ENCODE results near the gene ANO3.

The ANO3 gene

GRCh38 chr11:26365284-26365683 is 33.4 kb downstream of the ANO3 start:
- Histone ChIP-seq H3K4me1 (ENCODE audit: control insufficient read depth, low read depth, low read length) (no peaks in the 10 kb centered on the region), H3K9ac (ENCODE audit: low read length) (no peak overlapping the region), H3K27ac (ENCODE audit: low read length) (no peak overlapping the region), H3K9me3 (ENCODE audit: control insufficient read depth, low read depth, low read length) (peaks cover 13% of the 10 kb centered on the region), H3K27me3 (ENCODE audit: control insufficient read depth, insufficient read depth, low read length) (no peaks in the 10 kb centered on the region), H3K36me3 (ENCODE audit: control insufficient read depth, low read depth, low read length) (no peaks in the 10 kb centered on the region), H3K4me3 (ENCODE audit: low read length) (no peak overlapping the region)

- no peak overlapping the region for H3K9ac ChIP-seq (ENCODE audit: low read length)
- peaks cover 27% of the 10 kb centered on the region for H3K9me3 ChIP-seq (ENCODE audit: control insufficient read depth, low read depth, low read length)
- H3K4me3 ChIP-seq (ENCODE audit: low read length) = no peak overlapping the region
- H3K27ac ChIP-seq (ENCODE audit: low read length) = no peak overlapping the region
- no peaks in the 10 kb centered on the region for H3K27me3 ChIP-seq (ENCODE audit: control insufficient read depth, insufficient read depth, low read length)
- no peaks in the 10 kb centered on the region for H3K4me1 ChIP-seq (ENCODE audit: control insufficient read depth, low read depth, low read length)
- H3K36me3 ChIP-seq (ENCODE audit: control insufficient read depth, low read depth, low read length) = no peaks in the 10 kb centered on the region
Observed at GRCh38 chr11:26377619-26378018, 45.7 kb downstream of the ANO3 start.

- Histone ChIP-seq H3K36me3 (ENCODE audit: control insufficient read depth, low read depth, low read length) (no peaks in the 10 kb centered on the region), H3K27me3 (ENCODE audit: control insufficient read depth, insufficient read depth, low read length) (no peaks in the 10 kb centered on the region), H3K9me3 (ENCODE audit: control insufficient read depth, low read depth, low read length) (no peaks in the 10 kb centered on the region), H3K4me3 (ENCODE audit: low read length) (no peak overlapping the region), H3K27ac (ENCODE audit: low read length) (no peak overlapping the region), H3K4me1 (ENCODE audit: control insufficient read depth, low read depth, low read length) (no peaks in the 10 kb centered on the region), H3K9ac (ENCODE audit: low read length) (no peak overlapping the region)
Observed at GRCh38 chr11:26399336-26399735, 67.4 kb downstream of the ANO3 start.

- H3K4me3 ChIP-seq (ENCODE audit: low read length) = no peak overlapping the region
- H3K27me3 ChIP-seq (ENCODE audit: control insufficient read depth, insufficient read depth, low read length) = no peaks in the 10 kb centered on the region
- H3K9me3 ChIP-seq (ENCODE audit: control insufficient read depth, low read depth, low read length) = no peaks in the 10 kb centered on the region
- H3K9ac ChIP-seq (ENCODE audit: low read length) = no peak overlapping the region
- H3K4me1 ChIP-seq (ENCODE audit: control insufficient read depth, low read depth, low read length) = no peaks in the 10 kb centered on the region
- H3K27ac ChIP-seq (ENCODE audit: low read length) = no peak overlapping the region
- H3K36me3 ChIP-seq (ENCODE audit: control insufficient read depth, low read depth, low read length) = no peaks in the 10 kb centered on the region
Observed at GRCh38 chr11:26410706-26411366, 78.9 kb downstream of the ANO3 start.

GRCh38 chr11:26412955-26413354 is 81.0 kb downstream of the ANO3 start:
- Histone ChIP-seq H3K4me3 (ENCODE audit: low read length) (no peak overlapping the region), H3K27me3 (ENCODE audit: control insufficient read depth, insufficient read depth, low read length) (no peaks in the 10 kb centered on the region), H3K36me3 (ENCODE audit: control insufficient read depth, low read depth, low read length) (no peaks in the 10 kb centered on the region), H3K9me3 (ENCODE audit: control insufficient read depth, low read depth, low read length) (no peaks in the 10 kb centered on the region), H3K27ac (ENCODE audit: low read length) (no peak overlapping the region), H3K4me1 (ENCODE audit: control insufficient read depth, low read depth, low read length) (no peaks in the 10 kb centered on the region), H3K9ac (ENCODE audit: low read length) (no peak overlapping the region)

GRCh38 chr11:26418386-26418912 is 86.5 kb downstream of the ANO3 start:
- Histone ChIP-seq H3K9me3 (ENCODE audit: control insufficient read depth, low read depth, low read length) (no peaks in the 10 kb centered on the region), H3K36me3 (ENCODE audit: control insufficient read depth, low read depth, low read length) (no peaks in the 10 kb centered on the region), H3K9ac (ENCODE audit: low read length) (no peak overlapping the region), H3K4me1 (ENCODE audit: control insufficient read depth, low read depth, low read length) (peaks cover 3% of the 10 kb centered on the region), H3K27ac (ENCODE audit: low read length) (no peak overlapping the region), H3K4me3 (ENCODE audit: low read length) (no peak overlapping the region), H3K27me3 (ENCODE audit: control insufficient read depth, insufficient read depth, low read length) (no peaks in the 10 kb centered on the region)

GRCh38 chr11:26420331-26420730 is 88.4 kb downstream of the ANO3 start:
- Histone ChIP-seq H3K9me3 (ENCODE audit: control insufficient read depth, low read depth, low read length) (no peaks in the 10 kb centered on the region), H3K36me3 (ENCODE audit: control insufficient read depth, low read depth, low read length) (no peaks in the 10 kb centered on the region), H3K9ac (ENCODE audit: low read length) (no peak overlapping the region), H3K4me1 (ENCODE audit: control insufficient read depth, low read depth, low read length) (peaks cover 3% of the 10 kb centered on the region), H3K27ac (ENCODE audit: low read length) (no peak overlapping the region), H3K4me3 (ENCODE audit: low read length) (no peak overlapping the region), H3K27me3 (ENCODE audit: control insufficient read depth, insufficient read depth, low read length) (no peaks in the 10 kb centered on the region)

- Histone ChIP-seq H3K27me3 (ENCODE audit: control insufficient read depth, insufficient read depth, low read length) (no peaks in the 10 kb centered on the region), H3K9me3 (ENCODE audit: control insufficient read depth, low read depth, low read length) (no peaks in the 10 kb centered on the region), H3K27ac (ENCODE audit: low read length) (no peak overlapping the region), H3K4me3 (ENCODE audit: low read length) (no peak overlapping the region), H3K36me3 (ENCODE audit: control insufficient read depth, low read depth, low read length) (no peaks in the 10 kb centered on the region), H3K4me1 (ENCODE audit: control insufficient read depth, low read depth, low read length) (peaks cover 3% of the 10 kb centered on the region), H3K9ac (ENCODE audit: low read length) (no peak overlapping the region)
Observed at GRCh38 chr11:26424255-26424654, 92.3 kb downstream of the ANO3 start.

GRCh38 chr11:26439854-26440253 is 107.9 kb downstream of the ANO3 start:
- no peak overlapping the region for H3K27ac ChIP-seq (ENCODE audit: low read length)
- H3K9me3 ChIP-seq (ENCODE audit: control insufficient read depth, low read depth, low read length) = no peaks in the 10 kb centered on the region

GRCh38 chr11:26442131-26442530 is 110.2 kb downstream of the ANO3 start:
- Histone ChIP-seq H3K4me3 (ENCODE audit: low read length) (no peak overlapping the region), H3K27ac (ENCODE audit: low read length) (no peak overlapping the region), H3K4me1 (ENCODE audit: control insufficient read depth, low read depth, low read length) (no peaks in the 10 kb centered on the region), H3K27me3 (ENCODE audit: control insufficient read depth, insufficient read depth, low read length) (no peaks in the 10 kb centered on the region), H3K9me3 (ENCODE audit: control insufficient read depth, low read depth, low read length) (no peaks in the 10 kb centered on the region), H3K36me3 (ENCODE audit: control insufficient read depth, low read depth, low read length) (no peaks in the 10 kb centered on the region), H3K9ac (ENCODE audit: low read length) (no peak overlapping the region)

More at GRCh38 chr11:26439854-26440253, 107.9 kb downstream of the ANO3 start:
- Histone ChIP-seq H3K9ac (ENCODE audit: low read length) (no peak overlapping the region), H3K4me1 (ENCODE audit: control insufficient read depth, low read depth, low read length) (no peaks in the 10 kb centered on the region), H3K36me3 (ENCODE audit: control insufficient read depth, low read depth, low read length) (no peaks in the 10 kb centered on the region), H3K4me3 (ENCODE audit: low read length) (no peak overlapping the region), H3K27me3 (ENCODE audit: control insufficient read depth, insufficient read depth, low read length) (no peaks in the 10 kb centered on the region)

- Histone ChIP-seq H3K9me3 (ENCODE audit: control insufficient read depth, low read depth, low read length) (no peaks in the 10 kb centered on the region), H3K9ac (ENCODE audit: low read length) (no peak overlapping the region), H3K36me3 (ENCODE audit: control insufficient read depth, low read depth, low read length) (no peaks in the 10 kb centered on the region), H3K27me3 (ENCODE audit: control insufficient read depth, insufficient read depth, low read length) (no peaks in the 10 kb centered on the region), H3K27ac (ENCODE audit: low read length) (no peak overlapping the region), H3K4me1 (ENCODE audit: control insufficient read depth, low read depth, low read length) (no peaks in the 10 kb centered on the region), H3K4me3 (ENCODE audit: low read length) (no peak overlapping the region)
Observed at GRCh38 chr11:26443617-26444016, 111.7 kb downstream of the ANO3 start.

- Histone ChIP-seq H3K36me3 (ENCODE audit: control insufficient read depth, low read depth, low read length) (no peaks in the 10 kb centered on the region), H3K27ac (ENCODE audit: low read length) (no peak overlapping the region), H3K4me3 (ENCODE audit: low read length) (no peak overlapping the region), H3K9me3 (ENCODE audit: control insufficient read depth, low read depth, low read length) (no peaks in the 10 kb centered on the region), H3K9ac (ENCODE audit: low read length) (no peak overlapping the region), H3K27me3 (ENCODE audit: control insufficient read depth, insufficient read depth, low read length) (no peaks in the 10 kb centered on the region), H3K4me1 (ENCODE audit: control insufficient read depth, low read depth, low read length) (no peaks in the 10 kb centered on the region)
Observed at GRCh38 chr11:26457636-26458035, 125.7 kb downstream of the ANO3 start.
